Fibroblast of lung (primary cell): Measurements from ENCODE around the gene SGO2.

Experiments used
- CTCF ChIP-seq, 2 donors: IDR thresholded peaks in 1 of 2; conservative IDR thresholded peaks in 1 of 2; 1 replicate in 1 of 2; 2 replicates in 1 of 2; pipeline ENCODE4 v1.5.1; 2011 to 2012; ENCODE audit warnings: low read length in 2 of 2, control low read depth in 1 of 2, inconsistent platforms in 1 of 2, low read depth in 1 of 2, mild to moderate bottlenecking in 1 of 2
- EZH2 ChIP-seq: IDR thresholded peaks from 2 replicates; pipeline ENCODE4 v1.5.1; 2012; ENCODE audit warnings: low read length, control low read depth, mild to moderate bottlenecking; ENCODE audit errors: missing control alignments

GRCh38 chr2:200620606-200621390 lies 94.8 kb downstream of the SGO2 start:
- TF ChIP-seq CTCF (conservative IDR thresholded peaks at IDR 0.05 in 1 of 2, IDR thresholded peaks at IDR 0.05 in 1 of 2; ENCODE audit: low read depth in 1 of 2, low read length in 2 of 2) (no peak), EZH2 (no peak)
